Stimulated activated CD4-positive, alpha-beta T cell treated with anti-CD3 and anti-CD28 coated beads, Interleukin-12 subunit alpha, Interleukin-12 subunit beta, amount 100 ng/mL, for 48 hours (primary cell): ENCODE results near the gene PQBP1.

Source experiments
- DNase-seq, 3 donors: peaks; one replicate each; pipeline ENCODE4 v3.0.0-alpha.2; 2020; ENCODE audit warnings: low read depth in 2 of 3, low spot score in 1 of 3

PQBP1 gene

GRCh38 chrX:48920718-48921104, 23.0 kb downstream of the PQBP1 start:
- no peak for DNase-seq

GRCh38 chrX:48923771-48924170, 26.0 kb downstream of the PQBP1 start:
- no peak for DNase-seq

- no peak for DNase-seq
These were observed 26.5 kb downstream of the PQBP1 start for GRCh38 chrX:48924270-48924669.

GRCh38 chrX:48927123-48927522, 29.4 kb downstream of the PQBP1 start:
- no peak for DNase-seq

- no peak for DNase-seq
These were observed 30.1 kb downstream of the PQBP1 start for GRCh38 chrX:48927736-48928382.

- DNase-seq: no peak
These were observed 36.0 kb downstream of the PQBP1 start for GRCh38 chrX:48933757-48934156.

GRCh38 chrX:48934581-48935300, 37.0 kb downstream of the PQBP1 start:
- DNase-seq: no peak

- DNase-seq: no peak
These were observed 37.6 kb downstream of the PQBP1 start for GRCh38 chrX:48935301-48935670.

GRCh38 chrX:48936429-48937053, 38.8 kb downstream of the PQBP1 start:
- no peak for DNase-seq

GRCh38 chrX:48937054-48937907, 39.6 kb downstream of the PQBP1 start:
- peak; percentile 82 to 91 (median 88) for DNase-seq

GRCh38 chrX:48938721-48939425, 41.1 kb downstream of the PQBP1 start:
- DNase-seq: peak in 2 of 3 donors; percentile 69 to 72

- DNase-seq: no peak
These were observed 41.9 kb downstream of the PQBP1 start for GRCh38 chrX:48939524-48940228.

- DNase-seq: no peak
These were observed 42.8 kb downstream of the PQBP1 start for GRCh38 chrX:48940404-48940955.

- no peak for DNase-seq
These were observed 45.2 kb downstream of the PQBP1 start for GRCh38 chrX:48942895-48943294.

GRCh38 chrX:48945517-48946348, 48.0 kb downstream of the PQBP1 start:
- DNase-seq: no peak

- no peak for DNase-seq
These were observed 50.9 kb downstream of the PQBP1 start for GRCh38 chrX:48948589-48948988.
